DOHH2 (cell line): ENCODE results near the gene SPECC1L.

Source experiments
- H3F3A ChIP-seq: fragments of 200-600 bp; sonication (generic), shearing (Covaris generic); 2 replicates; pipeline ENCODE4 v1.6.0; 2016; ENCODE audit warnings: antibody characterized with exemption, mild to moderate bottlenecking; ENCODE audit not compliant: control insufficient read depth, insufficient read depth
- H3K27ac ChIP-seq: fragments of 200-600 bp; sonication (generic); 2 replicates; pipeline ENCODE4 v1.5.1; 2014; ENCODE audit warnings: low read depth, mild to moderate bottlenecking, low read length, moderate library complexity
- H3K27me3 ChIP-seq: fragments of 200-600 bp; sonication (generic); 2 replicates; pipeline ENCODE4 v1.6.1; 2014; ENCODE audit warnings: mild to moderate bottlenecking, low read length, mixed read lengths; ENCODE audit not compliant: control insufficient read depth
- H3K36me3 ChIP-seq: fragments of 200-600 bp; sonication (generic); 2 replicates; pipeline ENCODE4 v1.6.1; 2014; ENCODE audit warnings: mild to moderate bottlenecking, low read length, moderate library complexity, mixed read lengths; ENCODE audit not compliant: control insufficient read depth
- H3K4me1 ChIP-seq: fragments of 200-600 bp; sonication (generic); 2 replicates; pipeline ENCODE4 v1.6.1; 2014; ENCODE audit warnings: mild to moderate bottlenecking, low read length, mixed read lengths; ENCODE audit not compliant: control insufficient read depth
- H3K4me2 ChIP-seq: fragments of 200-600 bp; sonication (generic); 2 replicates; pipeline ENCODE4 v1.6.0; 2014; ENCODE audit warnings: mild to moderate bottlenecking, low read length, moderate library complexity
- H3K4me3 ChIP-seq: fragments of 200-600 bp; sonication (generic); 2 replicates; pipeline ENCODE4 v1.5.1; 2014; ENCODE audit warnings: mild to moderate bottlenecking, low read length, mixed read lengths
- H3K79me2 ChIP-seq: fragments of 200-600 bp; sonication (generic); 2 replicates; pipeline ENCODE4 v1.6.1; 2014; ENCODE audit warnings: mild to moderate bottlenecking, low read length, mixed read lengths; ENCODE audit not compliant: control insufficient read depth
- H3K9me2 ChIP-seq: fragments of 200-600 bp; sonication (generic); replicated peaks from 2 replicates; pipeline ENCODE4 v1.6.1; 2014; ENCODE audit warnings: mild to moderate bottlenecking, low read length, mixed read lengths; ENCODE audit not compliant: control insufficient read depth
- H3K9me3 ChIP-seq: fragments of 200-600 bp; sonication (generic); 2 replicates; pipeline ENCODE4 v1.6.1; 2014; ENCODE audit warnings: antibody characterized with exemption, low read length, mixed read lengths; ENCODE audit not compliant: control insufficient read depth, insufficient read depth
- H4K20me1 ChIP-seq: fragments of 200-600 bp; sonication (generic); 2 replicates; pipeline ENCODE4 v1.6.0; 2014; ENCODE audit warnings: low read depth, mild to moderate bottlenecking, antibody characterized with exemption, low read length, moderate library complexity; ENCODE audit not compliant: control insufficient read depth, insufficient read depth
- EZH2phosphoT487 ChIP-seq: fragments of 200-600 bp; sonication (generic); IDR thresholded peaks from 2 replicates; pipeline ENCODE4 v1.6.1; 2017; ENCODE audit warnings: borderline replicate concordance, mild to moderate bottlenecking, antibody characterized with exemption, low read length, moderate library complexity, mixed read lengths
- TF ChIP-seq, protein P1 (sequence below): fragments of 200-600 bp; sonication (generic); IDR thresholded peaks from one replicate; pipeline ENCODE4 v1.5.1; 2014; ENCODE audit warnings: antibody characterized with exemption, mild to moderate bottlenecking, low read depth, low read length; ENCODE audit not compliant: poor library complexity, severe bottlenecking

SPECC1L gene

DNA sequence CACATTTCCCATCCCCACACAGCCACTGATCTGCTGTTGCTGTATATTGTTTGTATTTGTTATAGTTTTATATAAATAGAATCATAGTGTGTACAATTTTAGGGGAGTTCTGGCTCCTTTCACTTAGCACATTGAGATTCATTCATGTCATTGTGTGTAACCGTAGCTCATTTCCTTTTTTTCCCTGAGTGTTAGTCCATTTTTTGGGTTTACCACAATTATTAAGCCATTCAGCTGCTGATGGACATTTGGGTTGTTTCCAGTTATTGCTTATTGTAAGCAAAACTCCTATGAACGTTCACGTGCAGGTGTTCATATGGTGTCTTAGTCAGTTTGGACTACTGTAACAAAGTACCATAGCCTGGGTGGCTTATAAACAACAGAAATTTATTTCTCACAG lies 123.2 kb downstream of the SPECC1L start:
- no peak overlapping the region for H3K4me3 ChIP-seq
- H3K27ac ChIP-seq, result no peak overlapping the region
- TF ChIP-seq EZH2phosphoT487, result no peak
- TF ChIP-seq, protein P1, sequence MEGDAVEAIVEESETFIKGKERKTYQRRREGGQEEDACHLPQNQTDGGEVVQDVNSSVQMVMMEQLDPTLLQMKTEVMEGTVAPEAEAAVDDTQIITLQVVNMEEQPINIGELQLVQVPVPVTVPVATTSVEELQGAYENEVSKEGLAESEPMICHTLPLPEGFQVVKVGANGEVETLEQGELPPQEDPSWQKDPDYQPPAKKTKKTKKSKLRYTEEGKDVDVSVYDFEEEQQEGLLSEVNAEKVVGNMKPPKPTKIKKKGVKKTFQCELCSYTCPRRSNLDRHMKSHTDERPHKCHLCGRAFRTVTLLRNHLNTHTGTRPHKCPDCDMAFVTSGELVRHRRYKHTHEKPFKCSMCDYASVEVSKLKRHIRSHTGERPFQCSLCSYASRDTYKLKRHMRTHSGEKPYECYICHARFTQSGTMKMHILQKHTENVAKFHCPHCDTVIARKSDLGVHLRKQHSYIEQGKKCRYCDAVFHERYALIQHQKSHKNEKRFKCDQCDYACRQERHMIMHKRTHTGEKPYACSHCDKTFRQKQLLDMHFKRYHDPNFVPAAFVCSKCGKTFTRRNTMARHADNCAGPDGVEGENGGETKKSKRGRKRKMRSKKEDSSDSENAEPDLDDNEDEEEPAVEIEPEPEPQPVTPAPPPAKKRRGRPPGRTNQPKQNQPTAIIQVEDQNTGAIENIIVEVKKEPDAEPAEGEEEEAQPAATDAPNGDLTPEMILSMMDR, result no peak
- H3F3A ChIP-seq, result peaks cover 18% of the 10 kb centered on the region
- peaks cover 70% of the 10 kb centered on the region for H3K36me3 ChIP-seq
- H3K4me1 ChIP-seq, result peaks cover 54% of the 10 kb centered on the region
- 0 out of 2 replicates have a peak, but pooled peaks cover 3% of the 10 kb centered on the region for H4K20me1 ChIP-seq
- H3K9me2 ChIP-seq, result no peaks in the 10 kb centered on the region
- no peaks in the 10 kb centered on the region for H3K9me3 ChIP-seq
- H3K79me2 ChIP-seq, result peaks cover 34% of the 10 kb centered on the region
- no peak overlapping the region for H3K4me2 ChIP-seq
- no peaks in the 10 kb centered on the region for H3K27me3 ChIP-seq

DNA sequence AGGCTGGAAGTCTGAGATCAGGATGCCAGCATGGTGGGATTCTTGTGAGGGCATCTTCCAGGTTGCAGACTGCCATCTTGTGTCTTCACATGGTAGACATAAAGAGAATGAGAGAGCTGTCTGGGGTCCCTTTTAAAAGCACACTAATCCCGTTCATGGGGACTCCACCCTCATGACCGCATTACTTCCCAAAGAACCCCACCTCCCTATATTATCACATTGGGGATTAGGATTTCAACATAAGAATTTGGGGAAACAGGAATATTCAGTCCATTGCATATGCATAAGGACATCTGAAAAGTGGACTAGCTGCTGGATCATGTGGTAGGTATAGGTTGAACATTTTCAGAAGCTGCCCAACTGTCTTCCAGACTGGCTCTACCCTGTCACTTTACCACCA lies 123.6 kb downstream of the SPECC1L start:
- Histone ChIP-seq H3K4me1 (peaks cover 54% of the 10 kb centered on the region), H3K36me3 (peaks cover 71% of the 10 kb centered on the region), H3K79me2 (peaks cover 33% of the 10 kb centered on the region), H3K4me2 (no peak overlapping the region), H3K4me3 (no peak overlapping the region), H3K27ac (no peak overlapping the region), H3F3A (peaks cover 20% of the 10 kb centered on the region), H3K27me3 (no peaks in the 10 kb centered on the region), H3K9me3 (no peaks in the 10 kb centered on the region), H3K9me2 (no peaks in the 10 kb centered on the region), H4K20me1 (0 out of 2 replicates have a peak, but pooled peaks cover 3% of the 10 kb centered on the region)
- TF ChIP-seq EZH2phosphoT487, result no peak
- TF ChIP-seq, protein P1, result no peak

DNA sequence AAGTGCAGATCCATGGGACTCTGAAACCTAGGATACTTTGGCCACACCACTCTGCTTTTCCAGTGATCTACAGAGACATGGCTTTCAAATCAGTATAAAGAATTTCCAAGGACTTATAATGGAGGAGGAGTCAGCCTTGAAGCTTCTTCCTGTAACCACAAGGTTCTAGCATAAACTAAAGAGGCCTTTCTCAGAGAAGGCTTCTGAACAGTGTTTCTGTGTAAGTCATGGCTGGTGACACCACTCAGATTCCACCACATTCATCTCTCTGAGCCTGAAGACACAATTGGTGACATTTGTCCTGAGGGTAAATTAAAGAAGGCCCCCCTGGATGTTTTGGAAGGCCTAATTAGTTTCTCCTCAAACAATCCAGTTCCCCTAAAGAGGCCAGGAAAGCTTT lies 127.8 kb downstream of the SPECC1L start:
- Histone ChIP-seq H3K9me2 (no peaks in the 10 kb centered on the region), H3K36me3 (peaks cover 73% of the 10 kb centered on the region), H4K20me1 (no peaks in the 10 kb centered on the region), H3K4me2 (peak overlapping the region; percentile 98), H3F3A (peaks cover 42% of the 10 kb centered on the region), H3K4me1 (peaks cover 75% of the 10 kb centered on the region), H3K9me3 (no peaks in the 10 kb centered on the region), H3K27ac (peak overlapping the region; percentile 93), H3K79me2 (peaks cover 46% of the 10 kb centered on the region), H3K4me3 (peak overlapping the region; percentile 73), H3K27me3 (no peaks in the 10 kb centered on the region)
- TF ChIP-seq EZH2phosphoT487, result no peak
- TF ChIP-seq, protein P1, result no peak
